Activated CD8-positive, alpha-beta memory T cell treated with anti-CD3 and anti-CD28 coated beads, Interleukin-2, amount 50 U/mL, for 24 hours (primary cell): Measurements from ENCODE around the gene ARVCF.
"Not testable (repeated sequence)": the region's sequence is repeated elsewhere in the genome, so short reads cannot be mapped to it uniquely, and the experiment has no call there.

Experiments
- DNase-seq: peaks from one replicate; pipeline ENCODE4 v3.0.0-alpha.2; 2020; ENCODE audit errors: extremely low read depth

The ARVCF gene

DNA sequence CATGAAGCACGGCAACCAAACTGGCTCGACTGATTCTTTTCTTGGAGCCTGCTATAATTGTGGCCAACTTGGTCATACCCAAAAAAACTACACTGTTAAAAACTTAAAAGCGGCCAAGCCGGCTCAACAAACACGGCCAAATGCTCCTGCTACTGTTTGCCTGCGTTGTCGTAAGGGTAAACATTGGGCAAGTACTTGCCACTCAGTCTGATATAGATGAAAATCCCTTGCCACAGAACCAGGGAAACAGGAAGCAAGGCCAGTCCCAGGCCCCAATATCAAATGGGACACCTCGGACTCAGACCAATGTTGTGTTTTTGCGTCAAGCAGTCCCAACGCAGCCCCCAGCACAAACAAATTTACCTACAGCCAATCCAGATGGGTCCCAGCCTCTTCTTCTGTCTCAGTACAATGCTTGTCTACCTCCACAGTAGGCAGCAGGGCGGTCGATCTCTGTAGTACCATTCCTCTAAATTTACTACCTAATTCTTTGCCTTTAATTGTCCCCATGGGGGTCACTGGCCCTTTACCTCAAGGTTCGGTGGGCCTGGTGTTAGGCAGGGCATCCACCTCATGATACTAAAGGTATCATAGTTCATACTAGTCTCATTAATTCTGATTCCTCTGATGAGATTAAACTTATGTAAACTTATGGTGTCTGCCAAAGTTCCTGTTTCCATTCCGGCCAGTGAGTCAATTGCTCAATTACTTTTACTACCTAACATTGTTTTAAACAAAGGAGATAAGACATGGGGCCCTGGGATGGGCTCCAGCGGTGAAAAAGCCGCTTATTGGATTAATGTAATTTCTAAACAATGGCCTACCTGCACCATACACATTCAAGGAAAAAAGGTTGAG is 78.8 kb downstream of the ARVCF start:
- DNase-seq = no peak

DNA sequence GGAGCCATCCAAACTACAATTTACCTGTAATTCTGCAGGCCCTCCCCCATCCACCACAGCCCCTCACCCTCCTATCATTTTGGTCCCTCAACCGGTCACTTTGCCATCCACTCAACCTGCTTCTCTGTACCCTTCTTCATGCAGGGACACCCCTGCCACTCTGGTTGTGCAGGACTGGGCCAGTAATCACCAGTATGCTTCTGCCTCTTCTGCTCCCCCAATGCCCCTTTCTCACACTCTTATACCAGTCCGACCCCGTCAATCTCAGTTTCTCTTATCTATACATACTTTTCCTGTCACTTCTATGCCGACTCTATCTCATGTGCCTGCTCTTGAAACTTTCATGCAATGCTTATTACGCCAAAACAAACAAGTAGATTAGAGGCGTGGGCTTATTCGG is 80.1 kb downstream of the ARVCF start:
- DNase-seq = no peak

DNA sequence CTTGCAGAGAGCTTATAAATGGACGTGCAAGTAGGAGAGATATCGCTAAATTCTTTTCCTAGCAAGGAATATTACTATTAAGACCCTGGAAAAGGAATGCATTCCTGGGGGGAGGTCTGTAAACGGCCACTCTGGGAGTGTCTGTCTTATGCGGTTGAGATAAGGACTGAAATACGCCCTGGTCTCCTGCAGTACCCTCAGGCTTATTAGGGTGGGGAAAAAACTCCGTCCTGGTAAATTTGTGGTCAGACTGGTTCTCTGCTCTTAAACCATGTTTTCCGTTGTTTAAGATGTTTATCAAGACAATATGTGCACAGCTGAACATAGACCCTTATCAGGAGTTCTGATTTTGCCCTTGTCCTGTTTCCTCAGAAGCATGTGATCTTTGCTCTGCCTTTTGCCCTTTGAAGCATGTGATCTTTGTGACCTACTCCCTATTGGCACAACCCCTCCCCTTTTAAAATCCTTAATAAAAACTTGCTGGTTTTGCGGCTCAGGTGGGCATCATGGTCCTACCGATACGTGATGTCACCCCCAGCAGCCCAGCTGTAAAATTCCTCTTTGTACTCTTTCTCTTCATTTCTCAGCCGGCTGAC is 81.4 kb downstream of the ARVCF start:
- not testable (repeated sequence) for DNase-seq

DNA sequence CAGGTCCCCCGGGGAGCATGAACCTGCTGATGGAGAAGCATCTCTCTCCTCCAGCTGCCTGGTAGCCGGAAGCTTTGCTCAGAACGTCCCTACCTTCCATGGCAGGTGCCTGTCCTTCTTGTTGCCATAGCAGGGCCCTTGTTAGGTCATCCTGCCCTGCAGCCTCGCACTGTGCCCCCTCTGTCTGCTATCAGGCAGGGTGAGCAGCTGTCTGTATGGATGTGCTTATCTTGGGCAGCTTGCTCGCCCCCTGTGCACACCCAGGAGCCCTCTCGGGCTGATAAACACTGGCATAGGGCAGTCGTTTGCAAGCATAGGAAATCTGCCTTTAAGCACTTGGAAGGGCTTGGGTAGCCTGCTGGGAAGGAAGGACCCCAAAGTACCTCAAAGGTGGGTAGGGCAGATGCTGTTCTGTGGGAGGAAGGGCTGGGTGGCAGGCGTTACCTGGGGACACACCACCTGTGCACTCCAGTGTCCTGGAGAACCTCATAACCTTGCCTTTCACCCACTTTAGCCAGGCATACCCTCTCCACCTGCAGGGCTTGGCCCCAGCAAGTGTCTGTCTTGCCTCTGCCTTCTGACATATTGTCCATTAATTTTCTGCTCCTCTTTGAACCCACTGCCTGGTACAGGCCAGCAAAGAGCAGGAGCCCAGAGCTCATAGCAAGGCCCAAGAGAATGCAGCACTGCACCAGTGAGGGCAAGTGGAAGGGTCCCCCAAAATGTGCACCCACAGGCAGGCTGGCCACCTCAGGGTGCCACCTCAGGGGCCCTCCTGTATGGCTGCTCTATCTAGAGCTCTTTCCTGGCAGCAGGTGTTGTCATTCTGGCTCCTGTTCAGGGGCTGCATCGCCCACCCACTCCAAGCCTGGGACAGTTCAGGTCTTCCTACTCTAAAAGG is 83.0 kb downstream of the ARVCF start:
- DNase-seq = no peak

DNA sequence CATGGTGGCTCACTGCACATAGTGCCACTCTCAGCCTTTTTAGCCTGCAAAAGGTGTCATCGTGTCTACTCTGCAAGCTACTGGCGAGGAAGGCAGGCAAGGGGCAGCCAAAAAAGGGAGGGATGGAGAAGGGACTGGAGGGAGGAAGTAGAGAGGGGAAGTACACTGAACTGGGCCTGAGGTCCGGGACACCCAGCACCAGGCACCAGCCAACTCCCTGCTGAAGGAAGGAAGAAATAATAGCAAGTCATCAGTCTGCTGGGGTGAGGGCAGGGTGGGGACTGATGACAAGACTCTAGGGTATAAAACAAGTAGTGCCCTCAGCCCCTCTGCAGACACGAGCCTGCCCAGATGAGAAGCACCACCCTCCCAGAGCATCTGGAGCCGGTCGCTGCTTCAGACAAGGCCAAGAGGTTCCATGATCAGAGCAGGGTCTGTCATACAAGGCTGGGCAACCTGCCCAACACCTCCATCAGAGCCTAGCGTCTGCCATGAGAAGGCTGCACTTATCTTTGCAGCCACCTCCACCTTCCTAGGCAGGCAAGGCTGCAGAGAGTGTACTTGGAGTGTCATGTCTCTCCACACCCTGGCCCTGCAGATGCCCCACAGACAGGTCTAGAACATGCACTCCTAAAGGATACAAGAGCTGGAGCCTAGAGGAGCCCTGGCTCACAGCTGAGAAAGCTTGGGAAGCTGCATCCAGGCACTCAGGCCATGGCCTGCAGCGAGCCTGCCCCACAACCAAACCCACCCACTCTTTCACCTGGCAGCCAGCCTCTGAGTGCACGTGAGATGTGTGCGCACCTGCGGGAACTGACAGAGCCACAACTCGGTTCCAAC is 84.0 kb downstream of the ARVCF start:
- DNase-seq = no peak

DNA sequence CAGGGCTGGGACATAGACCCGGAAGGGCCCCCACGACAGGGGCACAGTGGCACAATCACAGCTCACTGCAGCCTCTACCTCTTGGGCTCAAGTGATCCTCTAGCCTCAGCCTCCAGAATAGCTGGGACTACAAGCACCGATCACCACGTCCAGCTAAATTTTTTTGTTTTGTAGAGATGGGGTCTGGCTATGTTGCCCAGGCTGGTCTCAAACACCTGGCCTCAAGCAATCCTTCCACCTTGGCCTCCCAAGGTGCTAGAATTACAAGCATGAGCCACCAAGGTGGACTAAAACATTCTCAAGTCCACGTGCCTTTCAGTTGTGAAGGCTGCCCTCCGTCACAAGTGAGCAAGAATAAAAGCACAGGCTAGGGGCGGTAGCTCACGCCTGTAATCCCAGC is 85.1 kb downstream of the ARVCF start:
- DNase-seq = no peak

DNA sequence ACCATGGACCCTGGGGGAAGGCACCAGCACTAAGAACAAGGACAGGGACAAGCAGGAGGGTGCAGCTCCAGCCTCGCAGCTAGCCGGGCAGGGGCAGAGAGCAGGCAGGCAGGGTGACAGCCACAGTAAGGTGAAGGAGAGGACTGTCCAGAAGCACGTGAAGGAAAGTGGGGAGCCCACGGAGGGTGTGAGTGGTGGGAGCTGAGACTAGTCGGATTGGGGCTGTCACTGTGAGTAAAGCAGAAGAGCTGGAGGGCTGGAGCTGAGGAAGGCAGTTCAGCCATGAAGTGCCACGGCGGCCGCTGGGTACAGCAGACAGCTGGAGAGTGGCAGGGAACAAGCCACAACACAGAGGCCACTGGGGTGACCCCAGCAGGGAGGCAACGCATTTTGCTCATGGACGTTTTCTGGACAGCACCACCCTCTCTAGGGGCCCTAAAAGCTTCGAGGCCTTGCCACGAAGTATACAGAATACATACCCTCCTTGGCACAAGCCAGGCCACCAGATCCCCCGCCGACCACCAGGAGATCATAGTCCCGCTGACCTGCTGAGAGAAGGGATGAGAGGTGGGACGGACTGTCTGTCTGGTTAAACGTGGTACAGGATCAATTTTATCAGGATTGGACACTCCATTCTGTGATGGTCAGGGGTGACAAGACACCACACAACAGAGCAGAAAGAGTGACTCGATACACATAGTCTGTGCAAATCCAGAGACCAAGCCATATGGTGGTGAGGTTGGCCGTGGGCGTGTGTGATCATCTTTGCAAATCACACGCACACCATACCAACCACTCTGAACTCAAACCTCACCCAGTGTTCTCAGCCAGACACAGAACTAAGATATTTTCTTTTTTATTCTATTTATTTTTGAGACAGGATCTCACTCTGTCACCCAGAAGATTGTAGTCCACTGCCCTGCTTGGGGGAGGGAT is 85.8 kb downstream of the ARVCF start:
- no peak for DNase-seq

DNA sequence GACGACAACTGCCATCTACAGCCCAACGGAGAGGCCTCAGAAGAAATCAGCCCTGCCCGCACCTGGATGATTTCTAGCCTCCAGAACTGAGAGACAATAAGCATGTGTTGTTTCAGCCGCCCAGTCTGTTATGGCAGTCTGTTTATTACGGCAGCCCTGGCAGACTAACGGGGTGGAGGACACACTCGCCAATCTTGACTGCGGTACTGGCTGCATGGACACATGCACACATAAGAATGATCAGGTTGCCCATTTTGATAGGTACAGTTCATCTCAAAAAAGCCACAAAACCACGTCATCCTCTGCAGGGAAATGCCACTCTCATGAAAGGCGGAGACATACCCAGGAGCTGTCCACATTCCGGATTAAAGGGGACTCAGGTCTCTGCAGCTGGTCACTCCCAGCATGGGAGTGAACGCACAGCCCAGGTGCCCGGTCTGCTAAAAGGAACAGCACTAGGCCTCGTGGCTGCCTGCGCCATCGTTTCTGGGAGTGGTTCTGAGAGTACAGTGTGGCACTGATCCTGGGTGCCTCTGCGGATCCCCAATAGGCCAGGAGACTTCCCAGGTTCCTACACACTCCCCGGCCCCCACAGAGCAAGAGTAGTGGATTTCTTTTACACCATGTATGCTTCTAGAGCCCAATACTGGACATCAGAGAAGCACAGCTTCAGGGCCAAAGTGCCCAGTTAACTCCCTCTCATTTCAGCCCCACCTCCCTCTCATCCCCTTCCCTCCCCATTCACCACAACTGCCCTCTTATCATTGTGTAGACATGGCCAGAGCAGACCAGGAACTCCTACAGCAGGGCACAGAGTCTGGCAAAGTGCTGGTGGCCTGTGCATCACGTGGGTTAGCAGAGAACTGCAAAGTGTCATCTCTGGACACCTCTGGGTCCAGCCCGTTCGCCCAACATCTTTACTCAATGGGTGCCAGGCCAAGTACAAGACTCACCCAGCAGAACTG is 86.8 kb downstream of the ARVCF start:
- DNase-seq = no peak

DNA sequence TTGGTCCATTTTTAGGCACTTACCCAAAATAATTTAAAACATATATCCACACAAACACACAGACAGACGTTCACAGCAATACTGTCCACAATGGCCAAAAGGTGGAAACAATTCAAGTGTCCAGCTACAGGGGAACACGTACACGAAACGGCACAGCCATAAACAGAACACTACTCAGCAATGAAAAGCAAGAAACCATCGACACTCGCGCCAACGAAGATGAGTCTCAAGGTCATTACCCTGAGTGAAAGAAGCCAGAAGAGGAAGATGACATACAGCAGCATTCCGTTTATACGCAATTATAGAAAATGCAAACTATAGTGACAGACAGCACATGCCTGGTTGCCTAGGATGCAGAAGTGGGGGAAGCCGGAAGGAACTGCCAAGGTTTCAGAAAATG is 88.4 kb downstream of the ARVCF start:
- no peak for DNase-seq

DNA sequence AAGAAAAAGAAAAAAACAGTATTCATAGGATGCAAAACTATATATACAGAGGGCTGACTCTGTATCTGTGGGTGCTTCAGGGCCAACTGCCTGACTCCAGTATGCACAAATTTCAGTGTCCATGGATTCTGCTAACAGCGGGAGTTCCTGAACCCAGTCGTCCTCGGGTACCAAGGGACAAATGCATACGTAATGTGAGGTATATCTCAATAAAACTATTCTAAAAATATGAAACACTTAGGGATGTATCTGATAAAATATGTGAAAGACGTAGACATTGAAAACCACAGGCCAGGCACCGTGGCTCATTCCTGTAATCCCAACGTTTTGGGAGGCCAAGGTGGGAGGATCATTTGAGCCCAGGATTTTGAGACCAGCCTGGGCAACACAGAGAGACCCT is 88.9 kb downstream of the ARVCF start:
- DNase-seq = no peak

DNA sequence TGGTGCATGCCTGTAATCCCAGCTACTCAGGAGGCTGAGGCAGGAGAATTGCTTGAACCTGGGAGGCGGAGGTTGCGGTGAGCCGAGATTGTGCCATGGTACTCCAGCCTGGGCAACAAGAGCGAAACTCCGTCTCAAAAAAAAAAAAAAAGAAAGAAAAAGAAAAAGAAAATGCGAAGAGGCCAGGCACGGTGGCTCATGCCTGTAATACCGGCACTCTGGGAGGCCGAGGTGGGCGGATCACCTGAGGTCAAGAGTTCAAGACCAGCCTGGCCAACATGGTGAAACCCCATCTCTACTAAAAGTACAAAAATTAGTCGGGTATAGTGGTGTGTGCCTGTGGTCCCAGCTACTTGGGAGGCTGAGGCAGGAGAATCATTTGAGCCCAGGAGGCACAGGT is 90.6 kb downstream of the ARVCF start:
- not testable (repeated sequence) for DNase-seq

DNA sequence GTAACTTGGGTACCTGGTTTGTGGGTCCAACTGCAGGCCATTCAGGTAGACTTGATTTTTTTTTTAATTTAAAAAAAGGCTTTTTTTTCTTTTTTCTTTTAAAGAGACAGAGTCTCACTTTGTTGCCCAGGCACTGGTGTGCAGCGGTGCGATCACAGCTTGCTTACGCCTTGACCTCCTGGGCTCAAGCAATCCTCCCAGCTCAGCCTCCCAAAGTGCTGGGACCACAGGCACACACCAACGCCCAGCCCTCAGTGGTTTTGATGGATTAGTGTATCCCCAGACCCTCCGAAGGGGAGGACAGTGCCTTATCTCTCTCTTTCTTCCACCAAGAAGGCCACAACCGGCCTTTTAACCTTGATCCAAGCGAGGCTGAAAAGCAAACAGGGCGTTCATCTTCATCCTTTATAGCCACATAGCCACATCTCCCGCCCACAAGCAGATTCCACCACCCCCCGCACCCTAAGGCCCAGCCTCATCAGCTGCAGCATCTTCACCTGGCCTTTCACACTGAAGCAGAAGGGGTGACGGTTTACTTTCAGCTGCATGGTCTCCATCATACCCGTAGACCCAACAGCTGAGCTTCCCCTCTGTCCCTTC is 92.6 kb downstream of the ARVCF start:
- DNase-seq = no peak

DNA sequence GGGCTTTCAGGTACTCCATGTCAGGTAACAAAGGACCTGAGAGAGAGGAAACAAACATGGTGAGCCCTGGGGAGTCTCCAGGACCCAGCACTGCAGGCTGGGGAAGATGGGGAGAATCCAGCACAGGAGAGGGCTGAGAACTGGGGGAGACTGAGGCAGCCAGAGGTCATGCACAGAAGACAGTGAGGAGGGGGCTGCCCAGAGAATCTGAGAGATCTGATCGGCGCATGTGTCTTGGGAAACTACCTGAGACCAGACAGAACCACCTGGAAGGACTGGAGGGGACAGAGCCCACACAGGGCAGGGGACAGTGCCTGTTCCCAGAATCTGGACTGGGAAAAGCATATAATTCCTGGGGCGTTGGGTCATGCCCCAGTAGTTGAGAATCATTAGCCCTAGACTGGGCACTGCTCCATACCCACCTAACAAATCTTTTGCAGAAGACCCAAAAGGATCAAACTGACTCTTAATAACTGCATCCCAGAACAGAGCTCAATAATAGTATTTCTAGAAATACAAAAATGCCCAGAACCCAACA is 95.0 kb downstream of the ARVCF start:
- no peak for DNase-seq
